ENCODE data around the gene ZNF638.
"Not testable (repeated sequence)": the region's sequence is repeated elsewhere in the genome, so short reads cannot be mapped to it uniquely, and the experiment has no call there.

ZNF638 gene

GRCh38 chr2:71445142-71445541 lies 113.6 kb downstream of the ZNF638 start:
- H3K27me3 ChIP-seq (ENCODE audit: insufficient read depth, low read length); H2AK5ac ChIP-seq (ENCODE audit: low read length); DNase-seq; H2BK120ac ChIP-seq (ENCODE audit: insufficient read depth, low read length, poor library complexity); H3K23ac ChIP-seq (ENCODE audit: low read length); H4K91ac ChIP-seq (ENCODE audit: low read depth, low read length); H2BK5ac ChIP-seq (ENCODE audit: low read depth, low read length, poor library complexity); H3K79me1 ChIP-seq (ENCODE audit: low read length); H4K12ac ChIP-seq (ENCODE audit: low read depth, low read length); H3K79me2 ChIP-seq (ENCODE audit: control insufficient read depth, insufficient read depth, low read length, poor library complexity); H2BK12ac ChIP-seq (ENCODE audit: low read length); H3K14ac ChIP-seq (ENCODE audit: low read length); H3K36me3 ChIP-seq (ENCODE audit: control insufficient read depth in 1 of 2, insufficient read depth in 2 of 2, low read length in 2 of 2); H3K4me1 ChIP-seq (ENCODE audit: control insufficient read depth in 1 of 2, insufficient read depth in 2 of 2, low read length in 2 of 2); H3K4me3 ChIP-seq (ENCODE audit: low read depth, low read length); H3K9ac ChIP-seq (ENCODE audit: low read length); H3K18ac ChIP-seq (ENCODE audit: low read length); H4K8ac ChIP-seq (ENCODE audit: low read depth, low read length); H3K4me2 ChIP-seq (ENCODE audit: low read length); H3K9me3 ChIP-seq (ENCODE audit: insufficient read depth, low read depth, low read length); H2AFZ ChIP-seq (ENCODE audit: insufficient read depth, low read length, poor library complexity); H3K4ac ChIP-seq (ENCODE audit: low read depth, low read length): not testable (repeated sequence)
- no CpG with 5 or more reads among the region's 5 CpGs for WGBS (ENCODE audit: extremely low coverage, insufficient coverage, insufficient read length)
- peak overlapping the region; percentile 60 for H3K27ac ChIP-seq (ENCODE audit: low read depth, low read length)

GRCh38 chr2:71446505-71446904 lies 114.9 kb downstream of the ZNF638 start:
- no peaks in the 10 kb centered on the region for H3K79me2 ChIP-seq (ENCODE audit: control insufficient read depth, insufficient read depth, low read length, poor library complexity)
- no peak for DNase-seq
- WGBS (ENCODE audit: extremely low coverage, insufficient coverage, insufficient read length), result no CpG with 5 or more reads among the region's 1 CpG
- H3K9ac ChIP-seq (ENCODE audit: low read length), result no peak overlapping the region
- H3K18ac ChIP-seq (ENCODE audit: low read length), result no peak overlapping the region
- no peak overlapping the region for H4K8ac ChIP-seq (ENCODE audit: low read depth, low read length)
- H2AFZ ChIP-seq (ENCODE audit: insufficient read depth, low read length, poor library complexity), result no peak overlapping the region
- no peaks in the 10 kb centered on the region for H3K27me3 ChIP-seq (ENCODE audit: insufficient read depth, low read length)
- H3K23ac ChIP-seq (ENCODE audit: low read length), result no peak overlapping the region
- peaks cover 1 to 2% of the 10 kb centered on the region in 2 experiments for H3K4me1 ChIP-seq (ENCODE audit: control insufficient read depth in 1 of 2, insufficient read depth in 2 of 2, low read length in 2 of 2)
- no peak overlapping the region for H3K27ac ChIP-seq (ENCODE audit: low read depth, low read length)
- H2AK5ac ChIP-seq (ENCODE audit: low read length), result no peak overlapping the region
- no peak overlapping the region for H2BK12ac ChIP-seq (ENCODE audit: low read length)
- no peak overlapping the region for H3K4me3 ChIP-seq (ENCODE audit: low read depth, low read length)
- H4K12ac ChIP-seq (ENCODE audit: low read depth, low read length), result no peak overlapping the region
- no peak overlapping the region for H4K91ac ChIP-seq (ENCODE audit: low read depth, low read length)
- H3K14ac ChIP-seq (ENCODE audit: low read length), result no peak overlapping the region
- H2BK120ac ChIP-seq (ENCODE audit: insufficient read depth, low read length, poor library complexity), result no peak overlapping the region
- H3K9me3 ChIP-seq (ENCODE audit: insufficient read depth, low read depth, low read length), result peaks cover 2% of the 10 kb centered on the region
- no peaks in the 10 kb centered on the region for H3K36me3 ChIP-seq (ENCODE audit: control insufficient read depth in 1 of 2, insufficient read depth in 2 of 2, low read length in 2 of 2)
- no peak overlapping the region for H2BK5ac ChIP-seq (ENCODE audit: low read depth, low read length, poor library complexity)
- H3K4me2 ChIP-seq (ENCODE audit: low read length), result no peak overlapping the region
- H3K4ac ChIP-seq (ENCODE audit: low read depth, low read length), result no peak overlapping the region
- peaks cover 10% of the 10 kb centered on the region for H3K79me1 ChIP-seq (ENCODE audit: low read length)

- Histone ChIP-seq H4K91ac (ENCODE audit: low read depth, low read length) (no peak overlapping the region), H3K36me3 (ENCODE audit: control insufficient read depth in 1 of 2, insufficient read depth in 2 of 2, low read length in 2 of 2) (no peaks in the 10 kb centered on the region), H4K12ac (ENCODE audit: low read depth, low read length) (no peak overlapping the region), H2BK5ac (ENCODE audit: low read depth, low read length, poor library complexity) (no peak overlapping the region), H2BK12ac (ENCODE audit: low read length) (no peak overlapping the region), H3K18ac (ENCODE audit: low read length) (no peak overlapping the region), H3K27me3 (ENCODE audit: insufficient read depth, low read length) (no peaks in the 10 kb centered on the region), H3K27ac (ENCODE audit: low read depth, low read length) (no peak overlapping the region), H3K4me2 (ENCODE audit: low read length) (no peak overlapping the region), H3K79me2 (ENCODE audit: control insufficient read depth, insufficient read depth, low read length, poor library complexity) (peaks cover 4% of the 10 kb centered on the region), H3K4me1 (ENCODE audit: control insufficient read depth in 1 of 2, insufficient read depth in 2 of 2, low read length in 2 of 2) (peaks cover 6 to 17% of the 10 kb centered on the region in 2 experiments), H2BK120ac (ENCODE audit: insufficient read depth, low read length, poor library complexity) (no peak overlapping the region), H2AFZ (ENCODE audit: insufficient read depth, low read length, poor library complexity) (no peak overlapping the region), H3K23ac (ENCODE audit: low read length) (no peak overlapping the region), H3K9ac (ENCODE audit: low read length) (no peak overlapping the region), H2AK5ac (ENCODE audit: low read length) (no peak overlapping the region), H3K4ac (ENCODE audit: low read depth, low read length) (no peak overlapping the region), H3K4me3 (ENCODE audit: low read depth, low read length) (no peak overlapping the region), H3K9me3 (ENCODE audit: insufficient read depth, low read depth, low read length) (no peaks in the 10 kb centered on the region), H4K8ac (ENCODE audit: low read depth, low read length) (no peak overlapping the region), H3K79me1 (ENCODE audit: low read length) (peaks cover 17% of the 10 kb centered on the region), H3K14ac (ENCODE audit: low read length) (no peak overlapping the region)
- no peak for DNase-seq
- no CpG with 5 or more reads among the region's 3 CpGs for WGBS (ENCODE audit: extremely low coverage, insufficient coverage, insufficient read length)
These were observed 117.8 kb downstream of the ZNF638 start for GRCh38 chr2:71449343-71449742.

- H2BK12ac ChIP-seq (ENCODE audit: low read length), result no peak overlapping the region
- no peak overlapping the region for H3K4me3 ChIP-seq (ENCODE audit: low read depth, low read length)
- peak in 1 of 2 donors; percentile 13 for DNase-seq
- no peak overlapping the region for H3K4ac ChIP-seq (ENCODE audit: low read depth, low read length)
- WGBS (ENCODE audit: extremely low coverage, insufficient coverage, insufficient read length), result no CpG with 5 or more reads among the region's 4 CpGs
- no peak overlapping the region for H3K9ac ChIP-seq (ENCODE audit: low read length)
- peaks cover 28 to 36% of the 10 kb centered on the region in 2 experiments for H3K4me1 ChIP-seq (ENCODE audit: control insufficient read depth in 1 of 2, insufficient read depth in 2 of 2, low read length in 2 of 2)
- H2AFZ ChIP-seq (ENCODE audit: insufficient read depth, low read length, poor library complexity), result no peak overlapping the region
- no peak overlapping the region for H3K14ac ChIP-seq (ENCODE audit: low read length)
- H4K91ac ChIP-seq (ENCODE audit: low read depth, low read length), result no peak overlapping the region
- no peak overlapping the region for H4K8ac ChIP-seq (ENCODE audit: low read depth, low read length)
- no peaks in the 10 kb centered on the region for H3K9me3 ChIP-seq (ENCODE audit: insufficient read depth, low read depth, low read length)
- peaks cover 24% of the 10 kb centered on the region for H3K79me1 ChIP-seq (ENCODE audit: low read length)
- no peak overlapping the region for H4K12ac ChIP-seq (ENCODE audit: low read depth, low read length)
- H3K79me2 ChIP-seq (ENCODE audit: control insufficient read depth, insufficient read depth, low read length, poor library complexity), result peaks cover 6% of the 10 kb centered on the region
- no peaks in the 10 kb centered on the region for H3K27me3 ChIP-seq (ENCODE audit: insufficient read depth, low read length)
- peak overlapping the region; percentile 28 for H3K27ac ChIP-seq (ENCODE audit: low read depth, low read length)
- H3K23ac ChIP-seq (ENCODE audit: low read length), result no peak overlapping the region
- no peak overlapping the region for H2BK5ac ChIP-seq (ENCODE audit: low read depth, low read length, poor library complexity)
- H3K18ac ChIP-seq (ENCODE audit: low read length), result no peak overlapping the region
- H2AK5ac ChIP-seq (ENCODE audit: low read length), result no peak overlapping the region
- H2BK120ac ChIP-seq (ENCODE audit: insufficient read depth, low read length, poor library complexity), result no peak overlapping the region
- no peaks in the 10 kb centered on the region for H3K36me3 ChIP-seq (ENCODE audit: control insufficient read depth in 1 of 2, insufficient read depth in 2 of 2, low read length in 2 of 2)
- no peak overlapping the region for H3K4me2 ChIP-seq (ENCODE audit: low read length)
These were observed 120.1 kb downstream of the ZNF638 start for GRCh38 chr2:71451705-71452104.
